ENCODE results near the gene RPS6KA1. TPM values are rescaled to one million over a fixed set of nuclear protein-coding genes. Genes with fewer than 3 reads are reported as not detected.

The RPS6KA1 gene
- total and polyA plus RNA-seq, 2 of the 13 experiments (the other 11 are each of a cell fraction or from before 2014, with no cell fraction given): 19.6 to 24.2 TPM

DNA sequence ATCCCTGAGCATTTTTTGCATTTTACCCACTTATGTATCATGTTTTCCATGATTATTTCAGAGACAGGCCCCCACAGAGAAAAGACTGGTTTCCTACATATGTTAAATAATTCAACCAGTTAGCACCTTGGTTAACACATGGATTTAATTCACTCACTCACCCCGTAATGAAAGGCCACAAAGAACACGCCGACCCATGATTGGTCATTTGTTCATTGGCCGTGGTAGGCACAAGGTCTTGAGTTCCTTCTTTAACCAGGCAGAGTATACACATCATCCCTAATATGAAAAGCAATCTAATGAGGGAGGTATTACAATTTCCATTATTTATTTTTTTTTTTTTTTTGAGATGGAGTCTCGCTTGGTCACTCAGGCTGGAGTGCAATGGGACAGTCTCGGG is 50.6 kb downstream of the RPS6KA1 start (continued):
- TF ChIP-seq ZNF451 (CRISPR knock-in tag; IDR thresholded peaks at IDR 0.05) (no peak), KDM5B (CRISPR knock-in tag; IDR thresholded peaks at IDR 0.05; ENCODE audit: borderline replicate concordance) (no peak), TCF7L2 (IDR thresholded peaks at IDR 0.05; ENCODE audit: low read depth, low read length) (no peak), ZKSCAN8 (CRISPR knock-in tag; IDR thresholded peaks at IDR 0.05; ENCODE audit: borderline replicate concordance) (no peak), NFE2L1 (CRISPR knock-in tag; IDR thresholded peaks at IDR 0.05; ENCODE audit: borderline replicate concordance) (no peak), ATF1 (CRISPR knock-in tag; IDR thresholded peaks at IDR 0.05) (no peak), KLF9 (CRISPR knock-in tag; IDR thresholded peaks at IDR 0.05; ENCODE audit: low read depth) (no peak), KLF16 (CRISPR knock-in tag; IDR thresholded peaks at IDR 0.05) (no peak), ERF (CRISPR knock-in tag; IDR thresholded peaks at IDR 0.05) (no peak)
- TF ChIP-seq, protein P1, sequence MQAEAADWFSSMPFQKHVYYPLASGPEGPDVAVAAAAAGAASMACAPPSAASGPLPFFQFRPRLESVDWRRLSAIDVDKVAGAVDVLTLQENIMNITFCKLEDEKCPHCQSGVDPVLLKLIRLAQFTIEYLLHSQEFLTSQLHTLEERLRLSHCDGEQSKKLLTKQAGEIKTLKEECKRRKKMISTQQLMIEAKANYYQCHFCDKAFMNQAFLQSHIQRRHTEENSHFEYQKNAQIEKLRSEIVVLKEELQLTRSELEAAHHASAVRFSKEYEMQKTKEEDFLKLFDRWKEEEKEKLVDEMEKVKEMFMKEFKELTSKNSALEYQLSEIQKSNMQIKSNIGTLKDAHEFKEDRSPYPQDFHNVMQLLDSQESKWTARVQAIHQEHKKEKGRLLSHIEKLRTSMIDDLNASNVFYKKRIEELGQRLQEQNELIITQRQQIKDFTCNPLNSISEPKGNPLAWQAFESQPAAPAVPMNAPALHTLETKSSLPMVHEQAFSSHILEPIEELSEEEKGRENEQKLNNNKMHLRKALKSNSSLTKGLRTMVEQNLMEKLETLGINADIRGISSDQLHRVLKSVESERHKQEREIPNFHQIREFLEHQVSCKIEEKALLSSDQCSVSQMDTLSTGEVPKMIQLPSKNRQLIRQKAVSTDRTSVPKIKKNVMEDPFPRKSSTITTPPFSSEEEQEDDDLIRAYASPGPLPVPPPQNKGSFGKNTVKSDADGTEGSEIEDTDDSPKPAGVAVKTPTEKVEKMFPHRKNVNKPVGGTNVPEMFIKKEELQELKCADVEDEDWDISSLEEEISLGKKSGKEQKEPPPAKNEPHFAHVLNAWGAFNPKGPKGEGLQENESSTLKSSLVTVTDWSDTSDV (CRISPR knock-in tag; IDR thresholded peaks at IDR 0.05): no peak

DNA sequence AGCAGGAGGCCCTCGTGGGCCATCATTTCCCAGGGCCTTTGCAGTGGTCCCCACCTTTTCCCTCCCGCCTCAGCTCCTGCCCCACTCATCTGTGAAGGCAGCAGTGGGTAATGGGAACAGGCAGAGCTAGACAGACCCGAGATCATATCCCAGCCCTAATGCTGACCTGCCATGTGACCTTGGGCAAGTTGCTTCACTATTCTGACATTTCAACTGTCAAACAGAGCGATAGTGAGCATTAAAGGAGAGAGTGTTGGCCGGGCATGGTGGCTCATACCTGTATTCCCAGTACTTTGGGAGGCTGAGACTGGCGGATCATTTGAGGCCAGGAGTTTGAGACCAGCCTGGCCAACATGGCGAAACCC is 51.7 kb downstream of the RPS6KA1 start:
- Histone ChIP-seq H3K4me2 (ENCODE audit: low read depth, low read length) (no peak overlapping the region), H3K36me3 (replicated peaks in 1 of 2; ENCODE audit: control insufficient read depth in 1 of 2, insufficient read depth in 2 of 2, low read length in 2 of 2) (no peaks in the 10 kb centered on the region), H3K27me3 (ENCODE audit: control insufficient read depth in 1 of 2, insufficient read depth in 2 of 2, low read length in 2 of 2) (no peaks in the 10 kb centered on the region; a peak in 1 of 5 replicates), H3K79me2 (ENCODE audit: insufficient read depth, low read length) (no peaks in the 10 kb centered on the region), H3K9me3 (ENCODE audit: low read length) (no peaks in the 10 kb centered on the region), H3K9ac (ENCODE audit: insufficient read depth, low read depth, low read length) (no peak overlapping the region), H2AFZ (ENCODE audit: low read length) (no peak overlapping the region), H3K4me3 (replicated peaks in 1 of 3; ENCODE audit: insufficient read depth in 1 of 3, low read depth in 2 of 3, low read length in 3 of 3) (no peak overlapping the region), H3K4me1 (ENCODE audit: insufficient read depth, low read length) (no peaks in the 10 kb centered on the region), H3K27ac (ENCODE audit: extremely low read length, insufficient read depth, low read length) (no peak overlapping the region), H4K20me1 (ENCODE audit: insufficient read depth, low read length) (no peaks in the 10 kb centered on the region)
- in situ Hi-C loops (cut with HindIII; ENCODE audit: extremely low pct_ligation_motif_present, low pct_unique_long_range_greater_than_20kb) (no loop called here), intact Hi-C loops (cut with micrococcal nuclease; ENCODE audit: unreplicated experiment) (no loop called here)
- WGBS (ENCODE audit: low lambda C conversion rate): 37% methylated on average over 5 of the region's 7 CpGs
- BruUV-seq (replicated peaks): no TSS peak
- CTCF ChIA-PET (ENCODE audit: low intra/inter-chr PET ratio, low total read pairs): no interaction called here
- DNase-seq (ENCODE audit: low spot score) (peak; percentile 16), FAIRE-seq (peak; percentile 36), ATAC-seq (peak; percentile 79)
- POLR2A ChIA-PET: no interaction called here
- TF ChIP-seq SAP130 (CRISPR knock-in tag; IDR thresholded peaks at IDR 0.05; ENCODE audit: low read depth): peak; percentile 43; the same call in 1 of the 2 replicates
- TF ChIP-seq ADNP (CRISPR knock-in tag; IDR thresholded peaks at IDR 0.05): no peak
- TF ChIP-seq MED8 (CRISPR knock-in tag; IDR thresholded peaks at IDR 0.05; ENCODE audit: insufficient replicate concordance): no peak
- TF ChIP-seq TGIF2 (CRISPR knock-in tag; IDR thresholded peaks at IDR 0.05): peak; percentile 79; the same call in 1 of the 2 replicates
- TF ChIP-seq HMG20B (CRISPR knock-in tag; conservative IDR thresholded peaks at IDR 0.05): no peak
- peak; percentile 71; the same call in 1 of the 2 replicates for TF ChIP-seq CEBPB (IDR thresholded peaks at IDR 0.05; ENCODE audit: borderline replicate concordance, low read depth, low read length)
- no peak for TF ChIP-seq ZFP36L2 (CRISPR knock-in tag; IDR thresholded peaks at IDR 0.05)
- TF ChIP-seq, protein P2, sequence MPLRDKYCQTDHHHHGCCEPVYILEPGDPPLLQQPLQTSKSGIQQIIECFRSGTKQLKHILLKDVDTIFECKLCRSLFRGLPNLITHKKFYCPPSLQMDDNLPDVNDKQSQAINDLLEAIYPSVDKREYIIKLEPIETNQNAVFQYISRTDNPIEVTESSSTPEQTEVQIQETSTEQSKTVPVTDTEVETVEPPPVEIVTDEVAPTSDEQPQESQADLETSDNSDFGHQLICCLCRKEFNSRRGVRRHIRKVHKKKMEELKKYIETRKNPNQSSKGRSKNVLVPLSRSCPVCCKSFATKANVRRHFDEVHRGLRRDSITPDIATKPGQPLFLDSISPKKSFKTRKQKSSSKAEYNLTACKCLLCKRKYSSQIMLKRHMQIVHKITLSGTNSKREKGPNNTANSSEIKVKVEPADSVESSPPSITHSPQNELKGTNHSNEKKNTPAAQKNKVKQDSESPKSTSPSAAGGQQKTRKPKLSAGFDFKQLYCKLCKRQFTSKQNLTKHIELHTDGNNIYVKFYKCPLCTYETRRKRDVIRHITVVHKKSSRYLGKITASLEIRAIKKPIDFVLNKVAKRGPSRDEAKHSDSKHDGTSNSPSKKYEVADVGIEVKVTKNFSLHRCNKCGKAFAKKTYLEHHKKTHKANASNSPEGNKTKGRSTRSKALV (CRISPR knock-in tag; IDR thresholded peaks at IDR 0.05): no peak
- no peak for TF ChIP-seq MBD4 (IDR thresholded peaks at IDR 0.05; ENCODE audit: borderline replicate concordance, low read length)
- no peak for TF ChIP-seq ZSCAN31 (CRISPR knock-in tag; IDR thresholded peaks at IDR 0.05; ENCODE audit: low read depth)
- TF ChIP-seq SCMH1 (CRISPR knock-in tag; IDR thresholded peaks at IDR 0.05; ENCODE audit: borderline replicate concordance): no peak
